GM18868 (cell line): ENCODE data around the gene SSR2.
A peak's percentile ranks its signal among the peaks of the same experiment; 100 is the strongest.

Source experiments
- ATAC-seq: cut with Tn5 transposase; IDR thresholded peaks from one replicate; pipeline ENCODE4 v1.9.1; 2021; ENCODE audit warnings: mild to moderate bottlenecking, moderate library complexity; ENCODE audit not compliant: unreplicated experiment

Gene SSR2

GRCh38 chr1:155974208-155975115 lies 46.3 kb downstream of the SSR2 start:
- no peak for ATAC-seq

- no peak for ATAC-seq
Observed at GRCh38 chr1:155973723-155974122, 47.0 kb downstream of the SSR2 start.

- ATAC-seq: no peak
Observed at GRCh38 chr1:155971910-155972809, 48.6 kb downstream of the SSR2 start.

GRCh38 chr1:155970531-155971167 lies 50.1 kb downstream of the SSR2 start:
- ATAC-seq: peak; percentile 75

- no peak for ATAC-seq
Observed at GRCh38 chr1:155969377-155969791, 51.4 kb downstream of the SSR2 start.

GRCh38 chr1:155968670-155969069 lies 52.1 kb downstream of the SSR2 start:
- ATAC-seq: no peak

GRCh38 chr1:155968051-155968400 lies 52.7 kb downstream of the SSR2 start:
- no peak for ATAC-seq

GRCh38 chr1:155967341-155968050 lies 53.3 kb downstream of the SSR2 start:
- ATAC-seq: no peak

GRCh38 chr1:155966750-155967149 lies 54.0 kb downstream of the SSR2 start:
- ATAC-seq: no peak

GRCh38 chr1:155966135-155966534 lies 54.6 kb downstream of the SSR2 start:
- no peak for ATAC-seq

GRCh38 chr1:155964193-155964592 lies 56.6 kb downstream of the SSR2 start:
- no peak for ATAC-seq

GRCh38 chr1:155962599-155963211 lies 58.0 kb downstream of the SSR2 start:
- no peak for ATAC-seq

- ATAC-seq: no peak
Observed at GRCh38 chr1:155961937-155962336, 58.8 kb downstream of the SSR2 start.

GRCh38 chr1:155960081-155960745 lies 60.5 kb downstream of the SSR2 start:
- ATAC-seq: no peak
